Fibroblast of skin of back (primary cell): ENCODE results near the gene CTLA4.

Source experiments
- DNase-seq: peaks from one replicate; pipeline ENCODE4 v3.0.0-alpha.2; 2013

CTLA4 gene

DNA sequence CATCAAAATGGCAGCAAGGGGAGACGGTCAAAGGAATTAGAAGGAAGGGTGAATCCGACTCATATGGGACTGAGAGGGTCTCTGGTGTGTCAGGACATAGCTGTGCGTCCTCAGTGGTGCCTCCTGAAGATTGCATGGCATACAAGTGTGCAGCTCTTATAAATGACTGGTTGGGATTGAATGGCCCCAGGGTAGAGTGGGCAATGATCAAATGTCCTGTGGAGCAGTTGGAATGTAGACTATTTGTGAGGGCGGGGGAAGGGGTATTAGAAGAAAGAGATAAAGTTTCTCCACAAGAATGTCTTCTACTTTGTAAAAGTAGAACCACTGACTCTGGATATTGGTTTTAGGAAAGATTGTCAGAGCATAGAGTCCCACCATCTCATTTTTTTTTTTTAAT, 24.6 kb downstream of the CTLA4 start:
- peak; percentile 12 for DNase-seq

- DNase-seq, result no peak
Measured at GRCh38 chr2:203893401-203893800, 25.8 kb downstream of the CTLA4 start.

DNA sequence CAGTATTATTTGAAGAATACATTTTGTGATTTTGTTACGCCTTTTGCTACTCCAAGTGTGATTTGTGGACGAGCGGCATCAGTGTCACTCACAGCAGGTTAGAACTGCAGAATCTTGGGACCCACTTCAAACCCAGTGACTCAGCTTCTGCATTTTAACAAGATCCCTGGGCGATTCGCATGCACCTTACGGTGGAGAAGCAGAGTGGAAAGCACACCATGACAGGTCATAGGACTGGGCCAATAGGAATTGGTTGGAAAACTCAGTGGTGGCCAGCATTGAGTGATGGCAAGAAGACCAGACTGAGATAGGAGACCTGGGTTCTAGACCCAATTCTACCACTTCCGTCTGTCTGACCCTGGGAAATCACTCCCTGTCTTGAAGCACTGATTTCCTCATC, 26.3 kb downstream of the CTLA4 start:
- no peak for DNase-seq

DNA sequence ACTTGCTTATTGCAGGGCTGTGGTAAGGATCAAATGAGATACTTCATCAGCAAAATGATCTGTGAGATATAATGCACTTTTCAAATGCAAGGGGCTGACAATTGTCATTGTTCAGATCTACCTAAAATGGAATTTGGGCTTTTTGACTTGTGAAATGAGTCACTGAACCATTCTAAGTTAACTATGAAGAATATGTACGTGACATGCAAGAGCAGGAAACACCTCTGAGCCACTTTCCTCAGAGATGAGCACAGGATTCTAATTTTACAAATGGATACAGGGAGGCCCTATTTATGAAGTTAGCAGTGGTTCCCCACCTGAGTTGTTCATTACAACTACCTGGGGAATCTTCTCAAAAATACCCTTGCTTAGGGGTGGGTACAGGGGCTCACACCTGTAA, 26.7 kb downstream of the CTLA4 start:
- no peak for DNase-seq

DNA sequence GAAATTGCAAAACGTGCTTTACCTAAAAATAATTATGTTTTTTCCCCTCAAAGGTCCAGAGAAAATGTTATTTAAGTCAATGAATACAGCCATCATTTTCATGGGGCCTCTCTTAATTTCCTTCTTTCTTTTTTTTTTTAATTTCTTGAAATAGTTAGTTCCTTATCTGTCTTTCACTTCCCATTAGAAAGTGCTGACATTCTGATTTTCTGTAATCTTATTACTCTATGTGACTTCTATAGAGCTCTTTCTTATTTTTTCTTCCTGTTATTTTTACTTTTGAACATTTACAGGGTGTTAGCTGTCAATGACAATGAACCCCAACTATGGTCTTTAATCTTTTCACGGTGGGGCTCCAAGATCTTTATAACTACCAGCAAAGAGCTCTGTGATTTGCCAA, 30.0 kb downstream of the CTLA4 start:
- no peak for DNase-seq

GRCh38 chr2:203898657-203899056, 31.1 kb downstream of the CTLA4 start:
- no peak for DNase-seq

GRCh38 chr2:203900253-203900652, 32.7 kb downstream of the CTLA4 start:
- DNase-seq, result peak; percentile 17

DNA sequence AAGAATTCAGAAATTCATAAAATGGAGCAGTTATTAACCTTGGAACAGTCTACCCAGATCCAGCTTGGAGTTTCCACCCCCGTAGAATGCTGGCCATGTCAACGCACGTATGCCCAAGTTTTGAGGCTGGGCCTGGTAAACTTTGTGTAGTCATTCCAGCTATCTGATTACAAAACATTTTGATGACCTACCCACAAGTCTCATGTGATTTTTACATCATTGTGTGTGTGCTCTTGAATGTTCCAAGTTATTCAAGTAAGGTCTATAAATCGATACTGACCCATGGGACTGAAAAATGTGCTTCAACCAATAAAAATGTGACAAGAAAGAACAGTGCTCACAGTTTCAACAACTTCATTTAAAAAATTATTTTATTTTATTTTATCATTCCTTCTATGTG, 36.5 kb downstream of the CTLA4 start:
- DNase-seq, result no peak

GRCh38 chr2:203905656-203906055, 38.1 kb downstream of the CTLA4 start:
- DNase-seq, result peak; percentile 57

GRCh38 chr2:203908066-203908796, 40.7 kb downstream of the CTLA4 start:
- DNase-seq, result no peak

GRCh38 chr2:203908797-203909185, 41.2 kb downstream of the CTLA4 start:
- no peak for DNase-seq

DNA sequence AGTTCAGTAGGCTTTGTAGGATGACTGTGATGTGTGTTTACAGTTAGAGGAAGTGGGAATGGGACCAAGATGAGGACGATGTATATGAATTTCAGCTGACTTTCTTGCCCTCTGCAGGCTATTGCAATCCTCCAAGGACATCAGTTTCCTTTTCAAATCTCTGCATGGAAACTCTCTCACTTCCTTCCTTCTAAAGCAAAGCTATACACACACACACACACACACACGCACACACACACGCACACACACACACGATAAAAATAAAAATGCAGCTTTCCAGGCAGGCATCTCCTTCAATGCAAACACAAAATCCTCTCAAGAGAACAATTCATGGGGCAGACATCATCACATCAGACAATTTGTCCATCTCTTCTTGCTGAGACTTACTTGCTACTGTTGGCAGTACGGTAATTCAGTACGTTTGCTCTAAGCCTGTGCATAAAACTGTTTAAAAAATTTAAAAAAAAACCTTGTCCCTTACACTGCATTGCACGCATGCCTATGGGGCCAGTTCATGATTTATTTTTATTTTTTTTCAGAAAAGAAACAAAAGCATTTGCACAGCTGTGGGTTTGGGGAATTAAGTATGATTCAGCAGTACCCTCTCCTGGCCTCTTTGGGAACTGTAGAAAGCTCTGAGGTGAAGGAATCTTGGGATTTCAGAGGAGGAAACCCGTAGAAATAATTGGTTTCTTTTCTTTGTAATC, 41.8 kb downstream of the CTLA4 start:
- DNase-seq, result peak; percentile 77

DNA sequence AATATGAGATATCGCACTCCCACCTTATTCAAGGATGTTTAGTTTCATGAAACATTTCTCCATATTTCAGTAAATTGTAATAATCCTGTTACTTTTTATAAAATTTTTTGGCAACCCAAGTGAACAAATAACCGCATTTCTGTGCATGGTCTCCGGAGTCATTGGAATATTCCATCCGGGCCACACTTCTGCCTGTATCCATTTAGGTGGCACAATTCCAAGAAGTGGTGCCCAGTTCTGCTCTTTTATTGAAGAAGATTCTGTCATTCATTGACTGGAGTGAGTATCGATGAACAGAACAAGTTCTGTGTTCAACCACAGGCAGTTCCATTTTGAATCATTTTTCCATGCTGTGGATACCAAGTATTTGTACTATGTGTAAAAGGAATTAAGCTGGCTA, 42.4 kb downstream of the CTLA4 start:
- no peak for DNase-seq

DNA sequence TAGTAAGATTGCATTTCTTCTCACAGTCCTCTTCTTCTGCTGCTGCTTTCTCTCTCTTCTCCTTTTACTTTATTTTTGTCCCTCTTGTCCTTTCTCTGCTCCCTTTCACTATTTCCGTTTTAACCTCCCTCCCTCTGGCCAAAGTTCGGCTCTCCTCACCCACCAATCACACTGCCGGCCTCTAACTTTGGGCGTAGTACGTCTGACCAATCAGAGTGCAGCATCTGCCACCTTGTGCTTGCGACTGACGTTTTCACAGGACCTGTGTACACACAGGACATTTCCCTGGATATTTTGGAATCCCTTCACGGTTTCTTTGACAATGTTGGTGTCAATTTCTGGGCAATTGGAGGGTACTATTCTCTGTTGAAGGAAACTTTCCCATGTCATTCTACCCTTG, 46.4 kb downstream of the CTLA4 start:
- no peak for DNase-seq

DNA sequence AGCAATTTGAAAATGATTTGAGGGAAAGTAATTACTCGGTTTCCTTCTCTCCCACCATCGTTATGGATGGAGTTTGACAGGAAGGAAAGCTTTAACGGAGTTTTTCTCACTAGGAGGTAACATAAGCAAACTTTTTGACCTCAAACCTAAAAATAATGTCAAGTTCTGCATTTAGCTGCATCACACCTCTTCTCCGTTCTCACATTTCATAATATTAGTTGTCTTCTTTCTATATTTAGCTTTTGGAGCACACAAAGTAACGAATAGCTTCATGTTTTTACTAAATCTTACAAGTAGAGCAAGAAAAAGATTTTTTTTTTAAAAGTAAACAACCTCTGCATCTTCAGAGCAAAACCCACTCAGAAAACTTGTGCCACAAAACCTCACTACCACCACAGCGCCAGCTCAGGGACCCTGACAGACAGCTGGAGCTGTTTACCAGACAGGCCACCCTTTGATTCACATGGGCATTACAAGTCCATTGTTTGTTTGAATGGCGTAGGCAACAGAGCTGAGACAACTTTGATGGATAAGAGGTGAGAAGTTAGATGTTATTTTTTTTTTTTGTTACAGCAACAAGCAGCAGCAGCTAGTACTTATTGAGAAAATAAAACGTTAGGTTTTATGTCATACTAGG, 47.1 kb downstream of the CTLA4 start:
- DNase-seq, result no peak

DNA sequence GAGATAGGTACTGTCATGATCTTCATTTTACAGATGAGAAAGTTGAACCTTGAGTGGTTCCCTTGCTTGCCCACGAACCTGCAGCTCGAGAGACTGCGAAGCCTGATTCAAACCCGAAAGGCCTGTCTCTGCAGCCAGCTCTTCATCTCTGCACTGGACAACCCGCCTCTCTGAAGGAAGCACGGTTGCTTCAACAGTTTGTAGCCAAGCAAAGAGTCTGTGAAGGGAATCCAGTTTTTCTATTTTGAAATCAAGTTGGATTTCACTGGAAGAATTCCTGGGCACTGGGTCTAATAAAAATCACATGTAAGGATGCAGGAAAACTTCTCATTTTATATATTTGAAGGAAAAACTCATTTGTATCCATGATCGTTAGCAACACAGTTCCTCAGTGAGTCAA, 47.7 kb downstream of the CTLA4 start:
- DNase-seq, result no peak

DNA sequence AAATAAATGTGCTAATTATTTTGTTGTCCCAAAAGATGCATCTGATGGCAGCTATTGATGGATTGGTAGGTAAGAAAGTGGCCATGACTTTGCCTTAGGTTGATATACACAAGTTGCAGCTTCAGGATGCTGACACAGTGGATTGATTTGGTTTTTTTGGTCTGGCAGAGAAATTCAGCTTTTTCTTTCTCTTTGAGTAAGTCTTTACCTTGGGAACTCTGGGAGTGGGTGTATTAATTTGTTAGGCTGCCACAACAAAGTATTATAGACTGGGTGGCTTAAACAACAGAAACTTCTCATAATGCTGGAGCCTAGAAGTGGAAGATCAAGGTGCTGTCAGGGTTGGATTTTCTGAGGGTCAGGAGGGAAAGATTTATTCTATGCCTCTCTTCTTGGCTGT, 49.2 kb downstream of the CTLA4 start:
- DNase-seq, result no peak

DNA sequence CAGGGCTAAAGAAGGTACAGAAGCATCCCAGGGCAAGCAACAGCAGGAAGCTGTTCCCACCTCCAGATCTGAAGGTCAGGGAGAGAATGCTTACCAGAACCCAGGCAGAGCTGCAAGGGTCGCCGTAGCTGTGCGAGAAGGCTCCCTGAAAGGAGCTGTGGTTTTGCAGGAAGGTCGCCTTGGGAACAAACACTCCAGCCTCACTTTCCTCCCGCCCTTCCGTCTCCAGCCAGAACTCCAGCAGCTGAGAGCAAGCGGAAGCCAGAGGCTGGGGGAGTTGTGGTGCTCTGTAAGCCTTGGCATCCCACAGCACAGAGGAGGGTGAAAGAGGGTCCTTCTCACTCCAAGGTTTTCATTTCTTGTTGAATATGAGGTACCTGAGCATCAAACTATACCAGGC, 50.7 kb downstream of the CTLA4 start:
- DNase-seq, result no peak

GRCh38 chr2:203918839-203919238, 51.3 kb downstream of the CTLA4 start:
- no peak for DNase-seq
